ENCODE data around the gene RAET1G. TPM values are rescaled to one million over a fixed set of nuclear protein-coding genes. Genes with fewer than 3 reads are reported as not detected.

RAET1G gene
- total RNA-seq, 1 donor from 2014 or later, result 1.2 TPM

- peaks cover 30% of the 10 kb centered on the region for H3K4me1 ChIP-seq
- H3K4me3 ChIP-seq, result no peak overlapping the region
- peak; percentile 21 for DNase-seq
- intact Hi-C loops (cut with DNase I), result no loop called here
- TF ChIP-seq CTCF (IDR thresholded peaks at IDR 0.05), result no peak
- no peaks in the 10 kb centered on the region for H3K27me3 ChIP-seq
- no peaks in the 10 kb centered on the region for H3K9me3 ChIP-seq
- no peak overlapping the region for H3K27ac ChIP-seq
- no peak for ATAC-seq
- H3K36me3 ChIP-seq, result no peaks in the 10 kb centered on the region
Observed at GRCh38 chr6:149899486-149899885, 23.4 kb downstream of the RAET1G start.

- DNase-seq, result peak; percentile 18
- H3K27me3 ChIP-seq, result no peaks in the 10 kb centered on the region
- H3K36me3 ChIP-seq, result no peaks in the 10 kb centered on the region
- no peak overlapping the region for H3K4me3 ChIP-seq
- intact Hi-C loops (cut with DNase I), result no loop called here
- H3K9me3 ChIP-seq, result no peaks in the 10 kb centered on the region
- H3K27ac ChIP-seq, result no peak overlapping the region
- ATAC-seq, result no peak
- no peak for TF ChIP-seq CTCF (IDR thresholded peaks at IDR 0.05)
- peaks cover 30% of the 10 kb centered on the region for H3K4me1 ChIP-seq
Observed at GRCh38 chr6:149898966-149899365, 24.0 kb downstream of the RAET1G start.

GRCh38 chr6:149897855-149898744, 24.8 kb downstream of the RAET1G start, which contains the start of gene RAET1E:
Gene RAET1E, minus strand, starts transcription at chr6:149898113. Its CDS starts 7,212 bp downstream, at chr6:149890901.
- Histone ChIP-seq H3K27ac (peak within 1 kb of the TSS; percentile 72), H3K9me3 (no peaks in the 10 kb centered on the region), H3K4me1 (peaks cover 30% of the 10 kb centered on the region), H3K27me3 (no peaks in the 10 kb centered on the region), H3K36me3 (no peaks in the 10 kb centered on the region), H3K4me3 (peak within 1 kb of the TSS; percentile 11)
- peak; percentile 27 for ATAC-seq
- peak; percentile 40 for DNase-seq
- TF ChIP-seq CTCF (IDR thresholded peaks at IDR 0.05), result no peak
- intact Hi-C loops (cut with DNase I), result no loop called here

DNA sequence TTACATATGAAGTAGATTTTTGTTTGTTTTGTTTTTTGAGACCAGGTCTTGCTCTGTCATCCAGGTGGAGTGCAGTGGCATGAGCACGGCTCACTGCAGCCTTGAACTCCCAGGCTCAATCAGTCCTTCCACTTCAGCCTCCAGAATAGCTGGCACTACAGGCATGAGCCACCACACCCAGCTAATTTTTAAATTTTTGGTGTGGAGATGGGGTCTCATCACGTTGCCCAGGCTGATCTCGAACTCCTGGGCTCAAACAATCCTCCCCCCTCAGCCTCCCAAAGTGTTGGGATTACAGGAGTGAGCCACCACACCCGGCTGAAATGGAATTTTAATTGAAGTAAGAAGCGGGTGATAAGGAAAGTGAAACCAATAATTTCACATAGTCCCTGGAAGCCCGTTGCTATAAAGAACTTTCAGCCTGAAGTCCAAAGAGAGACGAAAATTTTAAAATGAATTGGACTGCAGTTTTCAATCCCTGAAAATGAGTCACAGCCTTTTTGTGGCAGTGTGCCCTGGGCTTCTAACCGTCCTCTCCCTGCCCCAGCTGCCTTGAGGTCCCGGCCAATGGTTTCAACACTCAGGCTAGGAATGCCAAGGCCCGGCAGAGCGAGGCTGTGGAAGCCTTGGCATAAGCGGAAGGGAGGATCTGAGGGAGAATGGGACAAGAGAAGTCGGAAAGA, 25.8 kb downstream of the RAET1G start:
- Histone ChIP-seq H3K36me3 (no peaks in the 10 kb centered on the region), H3K4me3 (peak overlapping the region; percentile 11), H3K27ac (peak overlapping the region; percentile 72), H3K4me1 (peaks cover 30% of the 10 kb centered on the region), H3K27me3 (no peaks in the 10 kb centered on the region), H3K9me3 (no peaks in the 10 kb centered on the region)
- TF ChIP-seq CTCF (IDR thresholded peaks at IDR 0.05), result no peak
- intact Hi-C loops (cut with DNase I), result no loop called here
- DNase-seq (peak; percentile 76), ATAC-seq (peak; percentile 72)

GRCh38 chr6:149896491-149896890, 26.4 kb downstream of the RAET1G start:
- no peak for TF ChIP-seq CTCF (IDR thresholded peaks at IDR 0.05)
- intact Hi-C loops (cut with DNase I), result no loop called here
- Histone ChIP-seq H3K9me3 (no peaks in the 10 kb centered on the region), H3K27ac (peak overlapping the region; percentile 72), H3K36me3 (no peaks in the 10 kb centered on the region), H3K4me3 (no peak overlapping the region), H3K27me3 (no peaks in the 10 kb centered on the region), H3K4me1 (peaks cover 30% of the 10 kb centered on the region)
- DNase-seq (no peak), ATAC-seq (peak; percentile 7)
